ENCODE results near the gene CAB39L. TPM values are rescaled to one million over a fixed set of nuclear protein-coding genes. Genes with fewer than 3 reads are reported as not detected.

The CAB39L gene
- total RNA-seq, 2 donors from 2014 or later, result 24.9 to 39.3 TPM

Other genes starting within 250 kb of the CAB39L start
- gene MLNR, start 223.7 kb downstream of the CAB39L start, total RNA-seq, result not detected
- 10 to 100 TPM; 10.5 to 10.9 TPM for gene CDADC1, start 196.1 kb downstream of the CAB39L start, total RNA-seq
- gene SETDB2, start 210 bp upstream of the CAB39L start, total RNA-seq, result 10 to 100 TPM; 11.0 to 11.7 TPM
- 10 to 100 TPM; 49.8 to 54.1 TPM for gene PHF11, start 51.9 kb upstream of the CAB39L start, total RNA-seq
- gene RCBTB1, start 141.5 kb upstream of the CAB39L start, total RNA-seq, result 10 to 100 TPM; 12.9 to 13.0 TPM
- 1 to 10 TPM in 1 of 2 donors, under 1 TPM in 1; 0.71 to 1.9 TPM for gene ARL11, start 184.4 kb upstream of the CAB39L start, total RNA-seq
- 10 to 100 TPM; 20.1 to 23.8 TPM for gene EBPL, start 247.4 kb upstream of the CAB39L start, total RNA-seq